EH (cell line): ENCODE data around the gene NOLC1.
"Not testable (repeated sequence)": the region's sequence is repeated elsewhere in the genome, so short reads cannot be mapped to it uniquely, and the experiment has no call there.

Experiments
- DNase-seq: peaks from one replicate; pipeline ENCODE4 v3.0.0-alpha.2; 2015; ENCODE audit warnings: low read depth

Gene NOLC1

DNA sequence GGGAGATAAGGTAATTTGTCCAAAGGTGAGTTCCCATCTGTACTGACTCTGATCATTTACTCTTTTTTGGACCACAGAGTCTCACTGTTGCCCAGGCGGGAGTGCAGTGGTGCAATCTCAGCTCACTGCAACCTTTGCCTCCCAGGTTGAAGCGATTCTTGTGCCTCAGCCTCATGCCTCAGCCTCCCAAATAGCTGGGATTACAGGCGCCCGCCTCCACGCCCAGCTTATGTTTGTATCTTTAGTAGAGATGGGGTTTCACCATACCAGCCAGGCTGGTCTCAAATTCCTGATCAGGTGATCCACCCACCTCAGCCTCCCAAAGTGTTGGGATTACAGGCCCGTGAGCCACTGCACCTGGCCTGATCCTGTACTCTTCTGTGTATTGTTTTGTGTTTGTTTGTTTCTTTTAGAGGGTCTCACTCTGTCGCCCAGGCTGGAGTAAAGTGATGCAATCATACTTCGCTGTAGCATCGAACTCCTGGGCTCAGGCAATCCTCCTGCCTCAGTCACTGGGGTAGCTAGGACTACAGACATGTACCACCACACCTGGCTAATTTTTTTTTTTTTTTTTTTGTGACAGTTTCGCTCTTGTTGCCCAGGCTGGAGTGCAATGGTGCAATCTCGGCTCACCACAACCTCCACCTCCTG lies 2.4 kb downstream of the NOLC1 start:
- no peak for DNase-seq

DNA sequence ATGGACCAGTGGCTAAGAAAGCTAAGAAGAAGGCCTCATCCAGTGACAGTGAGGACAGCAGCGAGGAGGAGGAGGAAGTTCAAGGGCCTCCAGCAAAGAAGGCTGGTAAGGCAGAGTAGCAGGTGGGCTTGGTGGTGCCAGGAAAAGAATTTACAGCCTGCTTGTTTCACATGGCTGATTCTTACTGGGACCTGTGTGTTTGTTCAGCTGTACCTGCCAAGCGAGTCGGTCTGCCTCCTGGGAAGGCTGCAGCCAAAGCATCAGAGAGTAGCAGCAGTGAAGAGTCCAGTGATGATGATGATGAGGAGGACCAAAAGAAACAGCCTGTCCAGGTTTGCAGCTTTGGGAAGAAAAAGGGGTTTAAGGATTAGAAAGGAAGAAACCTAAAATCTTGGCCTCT lies 5.0 kb downstream of the NOLC1 start:
- no peak for DNase-seq

DNA sequence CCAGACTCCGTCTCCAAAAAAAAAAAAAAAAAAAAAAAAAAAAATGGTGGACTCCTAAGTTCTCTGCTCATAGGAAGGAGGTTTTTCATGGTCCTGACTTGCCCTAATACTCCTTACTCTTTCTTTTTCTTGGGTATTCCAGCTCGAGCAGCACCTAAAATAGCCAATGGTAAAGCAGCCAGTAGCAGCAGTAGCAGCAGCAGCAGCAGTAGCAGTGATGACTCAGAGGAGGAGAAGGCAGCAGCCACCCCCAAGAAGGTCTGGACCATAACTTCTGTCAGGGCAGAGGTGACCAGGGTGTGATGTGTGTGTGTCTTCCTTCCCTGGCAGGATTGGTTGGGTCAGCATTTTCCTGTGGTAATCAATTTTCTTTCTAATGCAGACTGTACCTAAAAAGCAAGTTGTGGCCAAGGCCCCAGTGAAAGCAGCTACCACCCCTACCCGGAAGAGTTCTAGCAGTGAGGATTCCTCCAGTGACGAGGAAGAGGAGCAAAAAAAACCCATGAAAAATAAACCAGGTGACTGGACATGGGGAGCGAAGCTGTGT lies 6.9 kb downstream of the NOLC1 start:
- DNase-seq, result peak; percentile 72

DNA sequence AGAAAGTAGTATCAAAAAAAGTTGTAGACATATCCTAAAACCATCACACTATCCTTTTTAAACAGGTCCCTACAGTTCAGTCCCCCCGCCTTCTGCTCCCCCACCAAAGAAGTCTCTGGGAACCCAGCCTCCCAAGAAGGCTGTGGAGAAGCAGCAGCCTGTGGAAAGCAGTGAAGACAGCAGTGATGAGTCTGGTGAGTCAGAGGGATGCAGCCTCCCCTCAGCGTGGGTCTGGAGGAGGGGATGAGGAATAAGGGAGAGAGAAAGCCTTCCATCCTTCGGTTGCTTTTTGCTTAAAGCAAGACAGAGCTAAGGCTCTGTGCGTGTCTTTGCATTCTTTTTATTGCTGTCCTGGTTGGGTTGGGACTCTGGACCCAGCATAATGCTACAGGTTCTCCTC lies 7.6 kb downstream of the NOLC1 start:
- no peak for DNase-seq

DNA sequence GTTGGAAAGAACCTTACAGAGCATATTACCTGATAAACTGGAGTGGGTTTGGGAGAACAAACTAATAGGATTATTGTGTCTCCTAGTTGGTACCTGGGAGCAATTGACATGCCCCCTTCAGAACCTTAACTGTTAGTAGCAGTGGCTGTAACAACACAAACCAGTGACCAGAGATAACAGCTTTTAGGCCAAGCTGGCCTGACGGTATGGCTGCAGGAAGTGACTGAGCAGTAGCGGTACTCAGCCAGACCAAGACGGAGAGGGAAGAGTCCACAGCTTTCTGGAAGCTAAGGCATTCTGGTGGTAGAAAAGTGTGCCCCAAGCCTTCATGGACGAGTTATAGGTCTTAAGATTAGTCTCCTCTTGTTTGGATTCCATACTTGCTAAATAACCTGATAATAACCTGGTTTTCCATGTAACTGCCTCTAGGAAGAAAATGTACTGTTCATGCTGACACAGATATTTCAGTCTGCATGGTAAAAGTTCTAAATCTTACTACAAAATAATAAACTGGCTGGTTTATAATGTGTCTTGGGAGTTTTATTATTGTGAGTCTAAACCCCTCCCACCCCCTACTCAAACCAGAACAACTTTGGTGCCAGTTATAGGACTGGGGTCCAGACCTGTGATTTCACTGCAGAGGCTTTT lies 11.3 kb downstream of the NOLC1 start:
- no peak for DNase-seq

DNA sequence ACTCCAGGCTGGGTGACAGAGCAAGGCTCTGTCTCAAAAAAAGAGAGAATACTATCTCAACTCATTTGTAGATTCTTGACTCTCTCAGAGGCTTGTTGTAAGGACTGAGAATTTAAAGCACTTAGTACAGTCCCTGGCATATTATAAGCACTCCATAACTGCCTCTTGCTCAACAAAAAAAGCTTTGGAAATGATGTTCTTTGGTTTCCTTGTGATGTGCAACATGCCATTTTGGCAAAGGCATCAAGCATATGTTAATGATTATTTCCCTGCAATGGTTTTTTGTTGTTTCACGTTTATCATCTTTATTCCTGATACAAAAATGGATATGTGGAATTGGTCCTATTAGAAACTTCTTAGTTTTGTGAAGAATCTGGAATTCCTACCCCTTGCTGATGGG lies 15.7 kb downstream of the NOLC1 start:
- no peak for DNase-seq

DNA sequence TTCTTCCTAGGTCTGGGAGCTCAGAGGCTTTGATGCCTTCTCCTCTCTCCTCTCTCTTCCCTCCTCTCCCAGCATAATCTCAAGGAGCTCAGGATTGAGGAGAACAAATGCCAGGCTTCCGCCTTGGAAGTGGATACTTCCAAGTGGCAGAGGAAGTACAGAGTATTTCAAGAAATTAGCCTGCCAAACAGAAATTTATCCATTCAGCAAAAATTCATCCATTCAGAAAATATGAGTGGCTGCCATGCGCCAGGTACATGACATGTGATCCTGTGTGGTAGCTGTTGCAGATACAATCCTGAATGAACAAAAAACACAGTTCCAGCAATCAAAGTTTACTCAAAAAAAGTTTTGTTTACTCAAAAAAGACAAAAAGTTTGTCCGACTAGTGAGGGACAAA lies 18.4 kb downstream of the NOLC1 start:
- DNase-seq, result no peak

DNA sequence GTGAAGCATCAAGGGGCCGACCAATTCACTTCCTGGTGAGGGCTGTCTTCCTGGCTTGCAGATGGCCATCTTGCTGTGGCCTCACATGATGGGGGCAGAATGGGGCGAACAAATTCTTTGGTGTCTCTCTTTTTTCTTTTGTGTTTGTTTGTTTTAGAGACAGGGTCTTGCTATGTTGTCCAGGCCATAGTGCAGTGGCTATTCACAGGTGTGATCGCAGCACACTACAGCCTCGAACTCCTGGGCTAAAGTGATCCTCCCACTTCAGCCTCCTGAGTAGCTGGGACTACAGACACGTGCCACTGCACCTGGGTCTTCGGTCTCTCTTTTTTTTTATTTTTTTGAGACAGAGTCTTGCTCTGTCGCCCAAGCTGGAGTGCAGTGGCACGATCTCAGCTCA lies 20.1 kb downstream of the NOLC1 start:
- no peak for DNase-seq

DNA sequence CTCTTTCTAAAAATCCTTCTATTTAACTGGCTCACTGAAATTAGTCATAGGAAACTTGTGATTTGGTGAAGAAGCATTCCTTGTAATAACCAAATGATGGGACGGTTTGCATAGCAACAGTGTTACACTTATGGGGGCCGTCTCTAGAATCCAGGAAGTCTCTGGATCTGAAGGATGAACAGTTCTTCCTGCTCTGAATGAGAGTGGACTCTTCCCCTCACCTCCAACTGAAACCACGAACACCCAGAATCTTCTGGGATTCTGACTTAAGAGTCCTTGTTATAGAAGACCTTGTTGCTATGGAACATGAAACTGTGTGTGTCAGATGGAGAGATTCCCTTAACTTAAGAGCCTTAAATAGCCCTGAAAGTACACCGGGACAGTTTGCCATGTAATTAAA lies 23.2 kb downstream of the NOLC1 start:
- DNase-seq, result peak; percentile 80

DNA sequence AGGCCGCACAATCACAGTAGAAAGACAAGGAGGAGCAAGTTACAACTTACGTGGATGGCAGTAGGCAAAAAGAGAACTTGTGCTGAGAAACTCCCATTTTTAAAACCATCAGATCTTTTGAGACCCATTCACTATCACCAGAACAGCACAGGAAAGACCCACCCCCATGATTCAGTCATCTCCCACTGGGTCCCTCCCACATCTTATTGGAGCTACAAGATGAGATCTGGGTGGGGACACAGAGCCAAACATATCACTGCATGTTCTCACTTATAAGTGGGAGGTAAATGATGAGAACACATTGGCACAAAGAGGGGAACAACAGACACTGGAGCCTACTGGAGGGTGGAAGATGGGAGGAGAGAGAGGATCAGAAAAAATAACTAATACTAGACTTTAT lies 32.4 kb downstream of the NOLC1 start:
- no peak for DNase-seq

DNA sequence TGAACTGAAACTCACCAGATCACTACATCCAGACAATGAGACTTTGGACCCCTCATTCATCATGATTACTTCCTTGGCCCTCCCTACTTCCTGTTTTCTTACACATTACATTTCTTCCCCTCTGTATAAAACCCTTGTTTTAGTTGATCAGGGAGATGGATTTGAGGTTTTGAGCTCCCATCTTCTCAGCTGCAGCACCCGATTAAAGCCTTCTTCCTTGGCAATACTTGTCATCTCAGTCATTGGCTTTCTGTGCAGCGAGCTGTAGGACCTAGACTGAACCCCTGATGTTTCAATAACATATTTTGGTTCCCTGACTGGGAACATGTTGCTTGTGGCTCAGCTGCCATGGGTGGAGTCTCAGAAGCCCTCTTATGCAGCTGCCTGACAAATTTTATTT lies 33.1 kb downstream of the NOLC1 start:
- no peak for DNase-seq

DNA sequence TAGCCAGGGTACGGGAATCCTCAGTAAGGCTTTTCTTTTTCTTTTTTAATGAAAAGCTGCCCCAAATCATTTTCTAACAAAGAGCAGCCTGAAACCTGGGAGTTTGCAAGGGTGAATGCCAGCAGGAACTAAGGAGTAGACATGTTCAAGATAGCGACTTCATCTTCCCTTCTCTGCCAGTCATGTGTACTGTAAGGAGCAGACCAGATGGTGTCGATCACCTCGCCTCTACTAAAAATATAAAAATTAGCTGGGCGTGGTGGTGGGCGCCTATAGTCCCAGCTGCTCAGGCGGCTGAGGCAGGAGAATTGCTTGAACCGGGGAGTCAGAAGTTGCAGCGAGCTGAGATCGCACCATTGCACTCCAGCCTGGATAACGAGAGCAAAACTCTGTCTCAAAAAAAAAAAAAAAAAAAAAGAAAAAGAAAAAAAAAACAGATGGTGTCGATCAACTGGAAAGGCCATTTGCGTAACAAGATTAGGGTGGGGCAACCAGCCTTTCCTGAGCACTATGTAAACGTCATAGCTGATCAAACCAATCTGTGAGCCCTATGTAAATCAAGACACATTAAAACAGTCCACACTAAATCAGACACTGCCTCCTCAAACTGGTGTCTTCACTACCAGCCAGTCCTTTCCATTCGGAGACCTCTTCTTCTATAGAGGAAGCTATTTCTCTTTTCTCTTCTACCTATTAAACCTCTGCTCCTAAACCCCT lies 33.8 kb downstream of the NOLC1 start:
- no peak for DNase-seq

DNA sequence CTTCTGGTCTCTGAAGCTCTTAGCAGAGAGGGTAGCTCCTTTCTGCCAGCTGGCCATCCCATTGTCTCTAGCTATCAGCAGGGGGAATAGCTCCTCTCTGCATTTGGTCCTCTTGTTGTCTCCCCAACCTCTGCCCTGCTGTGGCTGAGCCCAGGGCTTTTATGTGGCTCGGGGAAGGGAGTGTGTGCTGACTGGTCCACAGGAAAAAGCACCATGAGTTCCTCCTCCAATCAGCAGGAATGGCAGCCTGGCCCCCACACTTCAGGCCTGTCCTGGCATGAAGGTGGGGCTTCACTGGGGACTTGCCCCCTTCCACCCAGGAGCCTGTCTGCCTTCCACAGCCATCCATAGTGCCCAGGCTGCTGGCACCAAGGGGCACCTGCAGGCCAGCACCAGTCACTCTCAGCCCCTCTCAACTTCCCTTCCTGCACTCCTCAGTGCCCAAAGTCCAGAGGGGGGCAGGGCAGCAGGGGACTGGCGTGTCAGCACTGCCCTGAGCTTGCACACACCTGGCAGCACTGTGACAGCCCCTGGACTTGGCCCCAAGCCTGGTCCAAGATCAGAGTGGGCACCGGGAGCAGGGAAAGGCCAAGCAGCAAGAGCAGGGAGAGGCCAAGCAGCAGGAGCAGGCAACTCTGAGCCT lies 36.2 kb downstream of the NOLC1 start:
- no peak for DNase-seq

DNA sequence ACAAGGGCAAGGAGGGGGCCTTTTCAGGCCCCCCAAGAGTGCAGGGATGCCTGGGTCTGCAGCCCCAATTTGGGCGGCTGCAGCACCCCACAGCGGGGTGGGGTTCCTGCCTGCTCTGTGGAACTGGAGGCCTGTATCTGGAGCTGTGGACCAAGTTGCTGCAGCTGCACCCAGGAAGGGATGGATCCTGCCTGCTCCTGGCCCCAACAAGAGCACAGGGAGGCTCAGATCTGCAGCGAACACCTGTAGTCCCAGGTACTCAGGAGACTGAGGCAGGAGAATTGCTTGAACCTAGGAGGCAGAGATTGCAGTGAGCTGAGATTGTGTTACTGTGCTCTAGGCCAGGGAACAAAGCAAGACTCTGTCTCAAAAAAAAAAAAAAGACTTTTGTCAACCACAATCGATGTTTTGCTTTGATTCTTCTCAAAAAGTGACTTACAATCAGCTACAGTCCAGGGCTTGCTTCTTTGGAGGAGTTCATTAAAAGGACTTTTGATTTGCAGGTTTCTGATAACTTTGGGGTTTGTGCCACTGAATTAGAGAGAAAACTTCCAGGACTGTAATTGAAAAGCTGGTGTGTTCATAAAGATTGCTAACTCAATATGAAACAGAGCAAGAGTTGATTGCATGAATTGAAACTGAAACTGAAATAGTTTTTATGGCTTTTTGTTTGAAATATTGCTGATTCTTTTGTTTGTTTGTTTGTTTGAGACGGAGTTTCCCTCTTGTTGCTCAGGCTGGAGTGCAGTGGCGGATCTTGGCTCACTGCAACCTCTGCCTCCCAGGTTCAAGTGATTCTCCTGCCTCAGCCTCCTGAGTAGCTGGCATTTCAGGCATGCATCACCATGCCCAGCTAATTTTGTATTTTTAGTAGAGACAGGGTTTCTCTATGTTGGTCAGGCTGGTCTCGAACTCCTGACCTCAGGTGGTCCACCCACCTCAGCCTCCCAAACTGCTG lies 37.0 kb downstream of the NOLC1 start:
- not testable (repeated sequence) for DNase-seq

DNA sequence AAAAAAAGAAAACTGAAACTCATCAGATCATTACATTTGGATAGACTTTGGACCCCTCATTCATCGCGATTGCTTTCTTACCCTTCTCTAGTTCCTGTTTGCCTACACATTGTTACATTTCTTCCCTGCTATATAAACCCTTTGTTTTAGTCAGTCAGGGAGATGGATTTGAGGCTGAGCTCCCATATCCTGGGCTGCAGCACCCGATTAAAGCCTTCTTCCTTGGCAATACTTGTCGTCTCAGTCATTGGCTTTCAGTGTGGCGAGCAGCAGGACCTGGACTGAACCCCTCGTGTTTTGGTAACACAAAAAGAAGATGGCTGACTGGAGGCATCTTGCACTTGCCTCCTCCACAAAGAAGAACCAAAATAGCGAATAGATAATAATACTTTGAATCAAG lies 39.8 kb downstream of the NOLC1 start:
- no peak for DNase-seq

DNA sequence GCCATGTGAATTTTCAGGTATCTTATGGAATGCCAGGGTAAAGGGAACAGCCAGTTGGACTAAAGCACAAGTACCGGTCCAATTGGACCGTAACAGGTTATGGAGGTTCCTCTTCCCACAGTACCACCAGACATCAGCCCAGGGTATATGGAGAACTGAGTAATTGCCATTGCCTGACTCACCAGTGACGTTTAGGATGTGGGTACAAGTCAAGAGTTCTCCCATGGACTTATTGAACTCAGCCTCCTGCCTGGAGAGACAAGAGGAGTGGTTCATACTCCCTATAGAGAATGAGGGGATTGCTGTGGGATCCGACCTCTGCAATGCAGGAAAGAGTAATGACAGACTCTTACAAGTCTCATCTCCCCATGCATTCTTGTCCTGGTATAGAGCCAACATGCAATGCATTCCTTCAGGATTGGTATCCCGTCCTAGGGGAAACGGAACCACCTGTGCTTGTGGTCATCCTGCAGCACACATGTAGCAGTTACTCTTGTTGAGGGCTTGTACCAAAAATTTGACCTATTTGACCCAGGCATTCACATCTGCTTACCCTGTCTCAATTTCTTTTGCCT lies 43.2 kb downstream of the NOLC1 start:
- DNase-seq, result peak; percentile 12

DNA sequence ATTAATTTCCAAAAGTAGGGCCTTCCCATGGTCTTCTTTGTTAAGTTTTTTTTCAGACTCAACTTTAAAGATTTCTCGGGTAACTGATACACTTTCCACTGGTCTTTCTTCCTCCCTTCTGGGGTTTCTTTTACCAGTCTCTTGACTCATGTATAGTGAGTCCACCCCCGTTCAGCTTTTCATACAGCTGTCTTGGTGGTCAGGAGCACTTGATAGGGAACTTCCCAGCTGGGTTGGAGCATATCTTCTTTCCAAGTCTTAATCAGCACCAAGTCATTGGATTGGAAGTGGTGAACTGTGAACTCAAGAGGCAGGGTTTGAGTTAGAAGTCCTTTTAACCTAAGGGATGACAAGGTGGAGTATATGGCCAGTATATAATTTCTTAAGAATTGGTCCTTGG lies 44.7 kb downstream of the NOLC1 start:
- no peak for DNase-seq

DNA sequence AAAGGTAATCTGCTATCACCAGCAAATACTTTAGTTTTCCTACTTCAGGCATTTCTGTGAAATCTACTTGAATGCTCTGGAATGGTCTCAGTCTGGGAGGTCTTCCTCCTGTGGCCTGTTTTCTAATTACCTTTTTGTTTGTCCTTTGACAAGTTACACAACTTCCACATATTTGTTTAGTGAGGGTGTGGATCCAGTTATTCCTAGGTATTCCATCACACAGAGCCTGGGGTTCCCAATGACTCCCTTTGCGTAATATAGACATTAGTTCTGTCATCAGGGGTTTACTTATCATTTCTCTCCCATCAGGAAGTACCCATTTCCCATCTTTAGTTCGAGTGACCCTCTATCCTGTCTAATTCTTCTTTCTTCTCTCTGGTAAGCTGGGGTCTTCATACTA lies 45.8 kb downstream of the NOLC1 start:
- no peak for DNase-seq

DNA sequence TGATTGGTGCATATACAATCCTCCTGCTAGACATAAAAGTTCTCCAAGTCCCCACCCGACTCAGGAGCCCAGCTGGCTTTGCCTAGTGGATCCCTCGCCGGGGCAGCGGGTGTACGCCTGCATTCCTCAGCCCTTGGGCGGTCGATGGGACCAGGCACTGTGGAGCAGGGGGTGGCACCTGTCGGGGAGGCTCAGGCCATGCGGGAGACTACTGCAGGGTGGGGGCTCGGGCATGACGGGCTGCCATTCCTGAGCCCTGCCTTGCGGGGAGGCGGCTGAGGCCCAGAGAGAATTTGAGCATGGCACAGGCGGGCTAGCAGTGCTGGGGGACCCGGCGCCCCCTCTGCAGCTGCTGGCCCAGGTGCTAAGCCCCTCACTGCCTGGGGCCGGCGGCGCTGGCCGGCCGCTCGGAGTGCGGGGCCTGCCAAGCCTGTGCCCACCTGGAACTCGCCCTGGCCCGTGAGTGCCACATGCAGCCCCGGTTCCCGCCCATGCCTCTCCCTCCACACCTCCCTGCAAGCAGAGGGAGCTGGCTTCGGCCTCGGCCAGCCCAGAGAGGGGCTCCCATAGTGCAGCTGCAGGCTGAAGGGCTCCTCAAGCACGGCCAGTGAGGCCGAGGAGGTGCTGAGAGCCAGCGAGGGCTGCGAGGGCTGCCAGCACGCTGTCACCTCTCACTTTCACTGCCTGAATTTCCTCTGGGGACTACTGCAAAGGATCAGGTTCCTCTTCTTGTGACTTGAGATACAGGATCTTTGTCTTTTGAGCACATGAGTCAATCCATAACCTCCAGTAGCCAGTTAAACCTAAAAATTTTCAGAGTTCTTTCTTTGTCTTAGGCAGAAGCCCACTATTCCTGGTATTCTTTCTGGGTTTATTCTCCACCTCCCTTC lies 48.8 kb downstream of the NOLC1 start:
- DNase-seq, result no peak

DNA sequence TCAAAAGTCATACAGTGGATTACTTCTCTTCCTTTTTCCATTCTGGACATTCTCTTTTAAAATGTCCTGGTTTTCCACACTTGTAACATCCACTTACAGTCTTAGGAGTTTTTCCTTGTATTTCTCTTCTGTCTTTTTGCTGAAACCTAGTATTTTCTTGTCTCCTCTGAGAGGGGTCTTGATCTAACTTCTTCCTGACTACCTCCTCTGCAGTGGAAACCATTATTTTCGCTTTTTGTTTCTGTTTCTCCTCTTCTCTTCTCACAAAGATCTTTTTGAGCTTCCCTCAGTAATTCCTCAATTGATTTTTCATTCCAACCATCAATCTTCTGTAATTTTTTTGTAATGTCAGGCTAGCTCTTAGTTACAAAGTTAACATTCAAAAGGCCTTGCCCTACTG lies 50.2 kb downstream of the NOLC1 start:
- DNase-seq, result no peak
